ENCODE results near the gene MIER2. TPM values are rescaled to one million over a fixed set of nuclear protein-coding genes. Genes with fewer than 3 reads are reported as not detected.

The MIER2 gene
- polyA plus RNA-seq, 1 donor from 2014 or later, result 16.0 TPM

- H3K4me2 ChIP-seq (ENCODE audit: low read length), result no peak overlapping the region
- no peaks in the 10 kb centered on the region for H3F3A ChIP-seq (ENCODE audit: insufficient read depth, low read length, poor library complexity, severe bottlenecking)
- no peak overlapping the region for H3K27ac ChIP-seq (ENCODE audit: low read length)
- H3K9ac ChIP-seq (ENCODE audit: low read length), result no peak overlapping the region
- no peak overlapping the region for H3K4me3 ChIP-seq (ENCODE audit: low read length)
- no peaks in the 10 kb centered on the region for H3K9me2 ChIP-seq (ENCODE audit: insufficient read depth, low read length)
- no peak overlapping the region for H2AFZ ChIP-seq (ENCODE audit: low read depth, low read length)
- no peaks in the 10 kb centered on the region for H3K9me3 ChIP-seq (ENCODE audit: low read length)
- H3K36me3 ChIP-seq (ENCODE audit: insufficient read depth, low read length), result no peaks in the 10 kb centered on the region
- H3K79me2 ChIP-seq (replicated peaks; ENCODE audit: insufficient read depth, low read length), result no peaks in the 10 kb centered on the region
- TF ChIP-seq EZH2 (IDR thresholded peaks at IDR 0.05; ENCODE audit: borderline replicate concordance, insufficient read depth, low read length, poor library complexity, severe bottlenecking) (no peak), MXI1 (conservative IDR thresholded peaks at IDR 0.05; ENCODE audit: poor library complexity, severe bottlenecking) (no peak), EP300 (conservative IDR thresholded peaks at IDR 0.05; ENCODE audit: poor library complexity, severe bottlenecking) (no peak), TAF1 (IDR thresholded peaks at IDR 0.05; ENCODE audit: low read depth) (no peak), CTCF (IDR thresholded peaks at IDR 0.05; ENCODE audit: poor library complexity, severe bottlenecking) (no peak), RAD21 (conservative IDR thresholded peaks at IDR 0.05) (no peak), SMC3 (conservative IDR thresholded peaks at IDR 0.05; ENCODE audit: poor library complexity) (no peak), POLR2AphosphoS5 (IDR thresholded peaks at IDR 0.05) (no peak)
- TF ChIP-seq, protein P1, sequence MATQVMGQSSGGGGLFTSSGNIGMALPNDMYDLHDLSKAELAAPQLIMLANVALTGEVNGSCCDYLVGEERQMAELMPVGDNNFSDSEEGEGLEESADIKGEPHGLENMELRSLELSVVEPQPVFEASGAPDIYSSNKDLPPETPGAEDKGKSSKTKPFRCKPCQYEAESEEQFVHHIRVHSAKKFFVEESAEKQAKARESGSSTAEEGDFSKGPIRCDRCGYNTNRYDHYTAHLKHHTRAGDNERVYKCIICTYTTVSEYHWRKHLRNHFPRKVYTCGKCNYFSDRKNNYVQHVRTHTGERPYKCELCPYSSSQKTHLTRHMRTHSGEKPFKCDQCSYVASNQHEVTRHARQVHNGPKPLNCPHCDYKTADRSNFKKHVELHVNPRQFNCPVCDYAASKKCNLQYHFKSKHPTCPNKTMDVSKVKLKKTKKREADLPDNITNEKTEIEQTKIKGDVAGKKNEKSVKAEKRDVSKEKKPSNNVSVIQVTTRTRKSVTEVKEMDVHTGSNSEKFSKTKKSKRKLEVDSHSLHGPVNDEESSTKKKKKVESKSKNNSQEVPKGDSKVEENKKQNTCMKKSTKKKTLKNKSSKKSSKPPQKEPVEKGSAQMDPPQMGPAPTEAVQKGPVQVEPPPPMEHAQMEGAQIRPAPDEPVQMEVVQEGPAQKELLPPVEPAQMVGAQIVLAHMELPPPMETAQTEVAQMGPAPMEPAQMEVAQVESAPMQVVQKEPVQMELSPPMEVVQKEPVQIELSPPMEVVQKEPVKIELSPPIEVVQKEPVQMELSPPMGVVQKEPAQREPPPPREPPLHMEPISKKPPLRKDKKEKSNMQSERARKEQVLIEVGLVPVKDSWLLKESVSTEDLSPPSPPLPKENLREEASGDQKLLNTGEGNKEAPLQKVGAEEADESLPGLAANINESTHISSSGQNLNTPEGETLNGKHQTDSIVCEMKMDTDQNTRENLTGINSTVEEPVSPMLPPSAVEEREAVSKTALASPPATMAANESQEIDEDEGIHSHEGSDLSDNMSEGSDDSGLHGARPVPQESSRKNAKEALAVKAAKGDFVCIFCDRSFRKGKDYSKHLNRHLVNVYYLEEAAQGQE (IDR thresholded peaks at IDR 0.05; ENCODE audit: borderline replicate concordance), result no peak
- no peaks in the 10 kb centered on the region for H4K20me1 ChIP-seq (ENCODE audit: insufficient read depth)
- no peaks in the 10 kb centered on the region for H3K27me3 ChIP-seq (ENCODE audit: insufficient read depth, low read depth, low read length)
These were observed 38.3 kb downstream of the MIER2 start for GRCh38 chr19:306151-306900.

DNA sequence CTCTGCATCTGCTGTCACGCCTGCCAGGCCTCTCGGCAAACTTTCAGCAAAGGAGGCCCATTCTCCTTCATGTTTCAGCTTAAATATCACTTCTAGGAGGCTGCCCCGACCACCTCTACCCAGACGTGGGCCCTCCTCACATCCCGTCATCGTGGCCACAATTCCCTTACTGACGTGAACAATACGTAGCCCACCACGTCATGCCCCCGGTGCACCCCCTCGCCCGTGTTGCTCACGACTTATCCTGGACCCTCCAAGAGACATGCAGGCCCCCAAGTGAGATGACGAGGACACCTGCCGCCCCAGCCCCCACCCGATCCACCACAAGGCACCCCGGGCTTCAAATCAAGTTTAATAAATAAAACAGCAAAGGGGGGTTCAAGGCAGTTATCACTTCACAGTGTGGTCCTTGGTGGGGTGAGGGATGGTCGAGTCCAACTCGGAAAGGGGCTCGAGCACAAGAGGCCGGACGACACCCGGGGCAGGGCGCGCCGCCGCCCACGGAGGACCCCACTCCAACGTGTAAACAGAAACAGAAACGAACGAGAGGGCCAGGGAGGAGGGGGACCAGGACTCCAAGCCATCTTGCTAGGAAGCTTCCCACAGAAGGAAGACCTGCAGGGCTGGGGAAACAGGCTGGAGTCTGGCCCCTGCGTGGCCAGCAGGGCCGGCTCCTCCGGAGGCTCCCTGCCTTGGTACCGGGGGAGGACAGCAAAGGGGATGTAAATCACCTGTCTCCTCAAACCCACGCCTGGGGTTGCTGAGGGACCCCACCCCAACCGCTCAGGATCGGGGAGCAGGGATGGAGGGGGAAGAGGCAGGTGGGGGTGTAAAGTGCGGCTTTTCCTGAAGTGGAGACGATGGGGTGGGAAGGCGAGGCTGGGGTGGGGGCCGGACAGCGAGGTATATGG lies 39.1 kb downstream of the MIER2 start:
- TF ChIP-seq EP300 (conservative IDR thresholded peaks at IDR 0.05; ENCODE audit: poor library complexity, severe bottlenecking), result no peak
- no peak for TF ChIP-seq POLR2AphosphoS5 (IDR thresholded peaks at IDR 0.05)
- no peak for TF ChIP-seq TAF1 (IDR thresholded peaks at IDR 0.05; ENCODE audit: low read depth)
- no peak for TF ChIP-seq EZH2 (IDR thresholded peaks at IDR 0.05; ENCODE audit: borderline replicate concordance, insufficient read depth, low read length, poor library complexity, severe bottlenecking)
- TF ChIP-seq MXI1 (conservative IDR thresholded peaks at IDR 0.05; ENCODE audit: poor library complexity, severe bottlenecking), result no peak
- TF ChIP-seq, protein P1 (IDR thresholded peaks at IDR 0.05; ENCODE audit: borderline replicate concordance), result no peak
- no peak for TF ChIP-seq SMC3 (conservative IDR thresholded peaks at IDR 0.05; ENCODE audit: poor library complexity)
- TF ChIP-seq CTCF (IDR thresholded peaks at IDR 0.05; ENCODE audit: poor library complexity, severe bottlenecking), result no peak
- no peak for TF ChIP-seq RAD21 (conservative IDR thresholded peaks at IDR 0.05)
- H4K20me1 ChIP-seq (ENCODE audit: insufficient read depth), result no peaks in the 10 kb centered on the region

More for the DNA sequence above, 39.1 kb downstream of the MIER2 start:
- Histone ChIP-seq H2AFZ (ENCODE audit: low read depth, low read length) (no peak overlapping the region), H3K9me2 (ENCODE audit: insufficient read depth, low read length) (no peaks in the 10 kb centered on the region), H3K27me3 (ENCODE audit: insufficient read depth, low read depth, low read length) (no peaks in the 10 kb centered on the region), H3K36me3 (ENCODE audit: insufficient read depth, low read length) (no peaks in the 10 kb centered on the region), H3F3A (ENCODE audit: insufficient read depth, low read length, poor library complexity, severe bottlenecking) (no peaks in the 10 kb centered on the region), H3K4me3 (ENCODE audit: low read length) (no peak overlapping the region), H3K9me3 (ENCODE audit: low read length) (no peaks in the 10 kb centered on the region), H3K27ac (ENCODE audit: low read length) (no peak overlapping the region), H3K9ac (ENCODE audit: low read length) (no peak overlapping the region), H3K4me2 (ENCODE audit: low read length) (no peak overlapping the region), H3K79me2 (replicated peaks; ENCODE audit: insufficient read depth, low read length) (no peaks in the 10 kb centered on the region)

All from neural cell (in vitro differentiated cells).